Right atrium auricular region (tissue), 2 donors: ENCODE measurements around the gene LYPD8. TPM values are rescaled to one million over a fixed set of nuclear protein-coding genes. Genes with fewer than 3 reads are reported as not detected.
"Not testable (repeated sequence)": the region's sequence is repeated elsewhere in the genome, so short reads cannot be mapped to it uniquely, and the experiment has no call there.

Source experiments
- DNase-seq: peaks from one replicate; pipeline ENCODE4 v3.0.0-alpha.2; 2019; ENCODE audit warnings: low spot score
- H3K27ac ChIP-seq, 2 donors: fragments of 200-600 bp; sonication (generic); 1 replicate in 1 of 2; 2 replicates in 1 of 2; pipeline ENCODE4 v1.5.1; 2016 to 2019
- H3K27me3 ChIP-seq, 2 donors: fragments of 200-600 bp; sonication (generic); one replicate each; pipeline versions ENCODE4 v1.5.1 to v1.6.0; 2017 to 2019
- H3K36me3 ChIP-seq: fragments of 200-600 bp; sonication (generic); one replicate; pipeline ENCODE4 v1.5.1; 2016
- H3K4me1 ChIP-seq, 2 donors: fragments of 200-600 bp; sonication (generic); one replicate each; pipeline versions ENCODE4 v1.5.1 to v1.6.0; 2017 to 2019
- H3K4me3 ChIP-seq, 2 donors: fragments of 200-600 bp; sonication (generic); 1 replicate in 1 of 2; 2 replicates in 1 of 2; pipeline ENCODE4 v1.5.1; 2017 to 2019; ENCODE audit warnings: mild to moderate bottlenecking in 1 of 2, moderate library complexity in 1 of 2
- H3K9me3 ChIP-seq, 2 donors: fragments of 200-600 bp; sonication (generic); one replicate each; pipeline ENCODE4 v1.5.1; 2019
- total RNA-seq, 2 donors: library from RNA; depleted of rRNA; stranded (reverse); fragments of >200 nt; gene quantifications; one replicate each; pipeline ENCODE4 v1.1.0, GENCODE V29; 2016
- TF ChIP-seq, protein P1 (sequence below), 2 donors: fragments of 200-600 bp; sonication (generic); IDR thresholded peaks; one replicate each; pipeline ENCODE4 v1.5.1; 2019; ENCODE audit warnings: antibody characterized with exemption in 2 of 2

LYPD8 gene
- total RNA-seq, 2 donors from 2014 or later = not detected

GRCh38 chr1:248793592-248793991 lies 38.0 kb upstream of the LYPD8 start:
- no peak overlapping the region for H3K4me3 ChIP-seq
- TF ChIP-seq, protein P1, sequence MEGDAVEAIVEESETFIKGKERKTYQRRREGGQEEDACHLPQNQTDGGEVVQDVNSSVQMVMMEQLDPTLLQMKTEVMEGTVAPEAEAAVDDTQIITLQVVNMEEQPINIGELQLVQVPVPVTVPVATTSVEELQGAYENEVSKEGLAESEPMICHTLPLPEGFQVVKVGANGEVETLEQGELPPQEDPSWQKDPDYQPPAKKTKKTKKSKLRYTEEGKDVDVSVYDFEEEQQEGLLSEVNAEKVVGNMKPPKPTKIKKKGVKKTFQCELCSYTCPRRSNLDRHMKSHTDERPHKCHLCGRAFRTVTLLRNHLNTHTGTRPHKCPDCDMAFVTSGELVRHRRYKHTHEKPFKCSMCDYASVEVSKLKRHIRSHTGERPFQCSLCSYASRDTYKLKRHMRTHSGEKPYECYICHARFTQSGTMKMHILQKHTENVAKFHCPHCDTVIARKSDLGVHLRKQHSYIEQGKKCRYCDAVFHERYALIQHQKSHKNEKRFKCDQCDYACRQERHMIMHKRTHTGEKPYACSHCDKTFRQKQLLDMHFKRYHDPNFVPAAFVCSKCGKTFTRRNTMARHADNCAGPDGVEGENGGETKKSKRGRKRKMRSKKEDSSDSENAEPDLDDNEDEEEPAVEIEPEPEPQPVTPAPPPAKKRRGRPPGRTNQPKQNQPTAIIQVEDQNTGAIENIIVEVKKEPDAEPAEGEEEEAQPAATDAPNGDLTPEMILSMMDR (IDR thresholded peaks at IDR 0.05) = no peak
- peaks cover 0 to 17% of the 10 kb centered on the region in 2 donors for H3K9me3 ChIP-seq
- no peak overlapping the region for H3K27ac ChIP-seq
- no peaks in the 10 kb centered on the region for H3K4me1 ChIP-seq
- H3K27me3 ChIP-seq = no peaks in the 10 kb centered on the region
- no peaks in the 10 kb centered on the region for H3K36me3 ChIP-seq
- no peak for DNase-seq

- no peaks in the 10 kb centered on the region for H3K36me3 ChIP-seq
- no peaks in the 10 kb centered on the region for H3K27me3 ChIP-seq
- H3K9me3 ChIP-seq = peaks cover 0 to 17% of the 10 kb centered on the region in 2 donors
- H3K27ac ChIP-seq = no peak overlapping the region
- TF ChIP-seq, protein P1 (IDR thresholded peaks at IDR 0.05) = no peak
- H3K4me3 ChIP-seq = no peak overlapping the region
- no peaks in the 10 kb centered on the region for H3K4me1 ChIP-seq
- DNase-seq = no peak
These were observed 36.8 kb upstream of the LYPD8 start for GRCh38 chr1:248792342-248792741.

DNA sequence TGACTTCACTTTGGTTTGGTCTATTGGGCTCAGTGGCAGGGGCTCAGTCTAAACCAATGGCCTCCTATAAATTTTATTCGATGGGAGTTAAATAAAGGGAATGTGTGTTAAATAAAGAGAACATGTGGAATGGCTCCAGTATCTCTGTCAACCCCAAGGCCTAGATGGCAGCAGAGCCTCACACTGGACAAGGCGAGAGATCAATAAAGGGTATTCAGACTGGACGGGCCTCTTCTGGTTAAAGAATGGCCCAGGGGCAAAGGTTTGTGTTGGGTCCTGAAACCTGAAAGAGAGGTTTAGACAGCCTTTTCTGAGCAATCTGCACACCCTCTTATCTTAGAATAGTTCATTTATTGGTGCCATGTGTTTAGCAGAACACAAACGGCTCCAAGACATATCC lies 35.5 kb upstream of the LYPD8 start:
- Histone ChIP-seq H3K4me3 (no peak overlapping the region), H3K27ac (no peak overlapping the region), H3K27me3 (no peaks in the 10 kb centered on the region), H3K36me3 (no peaks in the 10 kb centered on the region), H3K9me3 (peaks cover 0 to 17% of the 10 kb centered on the region in 2 donors), H3K4me1 (no peaks in the 10 kb centered on the region)
- TF ChIP-seq, protein P1 (IDR thresholded peaks at IDR 0.05) = no peak
- no peak for DNase-seq

DNA sequence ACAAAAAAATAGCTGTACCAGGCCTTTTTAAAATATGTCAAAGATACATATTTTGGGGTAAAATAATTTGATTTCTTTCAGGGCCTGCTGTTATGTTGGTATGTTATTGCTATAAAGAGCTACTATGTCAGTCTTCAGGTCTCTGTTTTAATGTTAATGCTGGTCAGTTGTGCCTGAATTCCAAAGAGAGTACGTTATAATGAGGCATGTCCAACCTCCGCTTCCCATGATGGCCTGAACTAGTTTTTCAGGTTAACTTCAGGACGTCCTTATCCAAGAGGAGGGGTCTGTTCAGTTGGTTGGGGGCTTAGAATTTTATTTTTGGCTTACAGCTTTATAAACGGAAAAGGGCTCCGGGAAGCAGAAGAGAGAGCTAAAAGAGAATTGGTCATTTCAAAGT lies 34.9 kb upstream of the LYPD8 start:
- Histone ChIP-seq H3K4me1 (no peaks in the 10 kb centered on the region), H3K27me3 (no peaks in the 10 kb centered on the region), H3K36me3 (no peaks in the 10 kb centered on the region), H3K27ac (no peak overlapping the region), H3K9me3 (peaks cover 0 to 14% of the 10 kb centered on the region in 2 donors), H3K4me3 (no peak overlapping the region)
- TF ChIP-seq, protein P1 (IDR thresholded peaks at IDR 0.05) = no peak
- DNase-seq = no peak

- H3K9me3 ChIP-seq, H3K4me1 ChIP-seq, H3K27ac ChIP-seq, DNase-seq, H3K4me3 ChIP-seq, H3K27me3 ChIP-seq, H3K36me3 ChIP-seq: not testable (repeated sequence)
These were observed 33.8 kb upstream of the LYPD8 start for GRCh38 chr1:248789337-248789736.

DNA sequence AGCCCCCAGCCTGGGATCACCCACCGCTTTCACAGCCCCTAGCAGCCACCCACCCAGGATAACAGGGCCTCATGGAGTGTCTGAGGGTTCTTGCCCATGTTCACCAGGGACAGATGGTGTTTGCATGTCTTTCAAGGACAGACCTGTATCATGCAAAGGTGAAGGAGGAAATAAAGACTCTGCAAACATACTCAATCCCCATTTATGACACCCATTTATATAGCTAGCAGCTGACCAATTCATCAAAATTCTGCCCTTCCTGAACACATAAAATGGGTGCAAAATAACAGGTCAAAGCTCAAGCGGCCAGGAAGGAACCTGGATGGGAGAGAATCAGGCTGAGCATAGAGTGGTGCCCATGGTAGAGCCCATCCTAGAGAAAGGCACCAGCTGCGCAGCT lies 32.8 kb upstream of the LYPD8 start:
- Histone ChIP-seq H3K27ac (no peak overlapping the region), H3K36me3 (no peaks in the 10 kb centered on the region), H3K27me3 (no peaks in the 10 kb centered on the region), H3K4me3 (no peak overlapping the region), H3K9me3 (no peaks in the 10 kb centered on the region), H3K4me1 (no peaks in the 10 kb centered on the region)
- no peak for DNase-seq
- TF ChIP-seq, protein P1 (IDR thresholded peaks at IDR 0.05) = no peak
